Raji (cell line): Measurements from ENCODE around the gene ASCL2.

ENCODE experiments used
- POLR2A ChIP-seq: IDR thresholded peaks from 2 replicates; pipeline ENCODE4 v1.6.1; 2011; ENCODE audit warnings: low read depth, low read length, control low read depth; ENCODE audit not compliant: insufficient read depth

The ASCL2 gene, protein sequence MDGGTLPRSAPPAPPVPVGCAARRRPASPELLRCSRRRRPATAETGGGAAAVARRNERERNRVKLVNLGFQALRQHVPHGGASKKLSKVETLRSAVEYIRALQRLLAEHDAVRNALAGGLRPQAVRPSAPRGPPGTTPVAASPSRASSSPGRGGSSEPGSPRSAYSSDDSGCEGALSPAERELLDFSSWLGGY

DNA sequence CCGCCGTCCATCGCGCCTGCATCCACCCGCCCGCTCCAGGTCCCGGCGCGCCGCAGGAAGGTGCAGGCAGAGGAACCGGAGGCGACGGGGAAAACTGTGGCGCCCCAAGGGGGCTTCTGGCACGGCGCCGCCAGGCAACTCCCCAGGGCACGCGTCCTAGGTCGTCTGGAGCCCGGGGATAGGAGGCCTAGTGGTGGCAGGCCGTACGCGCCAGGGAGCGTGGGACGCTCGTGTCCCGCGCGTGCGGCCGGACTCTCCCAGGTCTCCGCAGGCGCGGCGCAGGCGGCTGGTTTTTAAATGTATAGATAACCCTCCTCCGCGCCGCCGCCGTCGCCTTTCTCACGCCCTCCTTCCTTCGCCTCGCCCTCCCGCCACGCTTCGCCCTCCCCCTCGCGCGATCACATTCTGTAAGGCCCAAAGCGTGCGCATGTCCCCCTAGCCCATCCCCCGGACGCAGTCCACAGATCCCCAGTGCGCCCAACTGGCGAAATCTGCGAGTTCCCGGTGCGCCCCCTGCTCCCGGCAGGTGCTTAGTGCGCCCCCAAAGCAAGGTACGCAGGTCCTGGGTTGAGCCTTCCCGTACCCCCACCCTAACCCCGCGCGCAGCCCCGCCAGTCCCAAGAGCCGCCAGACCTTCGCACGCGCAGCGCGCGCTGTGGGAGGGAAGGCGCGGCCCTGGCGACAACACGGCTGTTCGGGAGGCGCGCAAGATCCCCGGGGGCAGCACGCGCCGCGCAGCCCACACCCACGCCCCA is at the start of gene ASCL2:
ASCL2 (minus strand) TSS at position 267 of the 755 bp plus-strand sequence; CDS start at position 11, 256 bp downstream.
- no peak for TF ChIP-seq POLR2A

GRCh38 chr11:2319791-2320472 is 49.5 kb upstream of the ASCL2 start:
- no peak for TF ChIP-seq POLR2A

GRCh38 chr11:2318707-2319106 is 48.3 kb upstream of the ASCL2 start:
- TF ChIP-seq POLR2A = no peak

- TF ChIP-seq POLR2A = no peak
Measured at GRCh38 chr11:2318123-2318522, 47.7 kb upstream of the ASCL2 start.

DNA sequence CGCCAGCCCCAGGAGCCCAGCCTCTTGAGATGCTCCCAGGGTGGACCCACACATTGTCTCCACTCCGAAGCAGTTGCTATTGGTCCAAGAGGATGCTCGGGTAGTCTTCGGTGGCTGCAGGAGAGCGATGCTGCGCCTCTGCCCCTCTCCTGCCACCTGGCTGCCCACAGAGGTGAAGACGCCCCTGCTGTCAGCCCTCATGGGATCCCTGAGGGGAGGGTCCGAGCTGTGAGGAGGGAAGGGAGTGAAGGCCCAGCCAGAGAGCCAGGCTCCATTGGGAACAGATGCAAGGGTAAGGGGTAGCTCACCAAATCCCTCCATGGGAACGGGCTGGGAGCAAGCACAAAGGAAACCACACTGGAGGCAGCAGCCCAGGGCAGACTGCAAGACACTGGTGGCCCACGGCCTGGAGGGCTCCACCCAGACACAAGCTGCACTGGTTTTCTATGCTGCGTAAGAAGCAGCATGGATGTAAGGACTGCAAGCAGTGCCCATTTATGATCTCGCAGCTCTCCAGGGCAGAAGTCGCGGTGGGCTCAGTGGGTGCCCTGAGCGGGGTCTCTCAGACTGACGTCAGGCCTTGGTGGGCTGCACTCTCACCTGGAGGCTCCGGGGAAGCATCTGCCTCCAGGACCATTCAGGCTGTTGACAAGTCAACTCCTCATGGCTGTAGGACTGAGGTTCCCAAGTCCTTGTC is 47.1 kb upstream of the ASCL2 start:
- TF ChIP-seq POLR2A = no peak

DNA sequence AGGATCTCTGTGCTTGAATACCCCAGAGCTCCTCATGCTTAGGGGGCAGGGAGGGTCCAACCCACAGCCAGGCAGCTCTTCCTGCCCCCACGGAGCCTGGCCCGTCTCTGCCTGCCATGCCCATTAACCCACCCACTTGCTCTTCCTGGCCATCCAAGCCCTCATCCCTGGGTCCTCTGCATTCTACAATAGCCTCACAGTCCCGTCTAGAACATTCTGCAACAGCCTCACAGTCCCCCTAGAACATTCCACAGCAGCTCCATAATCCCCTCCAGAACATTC is 46.5 kb upstream of the ASCL2 start:
- TF ChIP-seq POLR2A = no peak

GRCh38 chr11:2316169-2316962 is 46.0 kb upstream of the ASCL2 start:
- no peak for TF ChIP-seq POLR2A

- TF ChIP-seq POLR2A = no peak
Measured at GRCh38 chr11:2315395-2316168, 45.2 kb upstream of the ASCL2 start.

- no peak for TF ChIP-seq POLR2A
Measured at GRCh38 chr11:2314525-2315394, 44.4 kb upstream of the ASCL2 start.

GRCh38 chr11:2314136-2314524 is 43.7 kb upstream of the ASCL2 start:
- no peak for TF ChIP-seq POLR2A

DNA sequence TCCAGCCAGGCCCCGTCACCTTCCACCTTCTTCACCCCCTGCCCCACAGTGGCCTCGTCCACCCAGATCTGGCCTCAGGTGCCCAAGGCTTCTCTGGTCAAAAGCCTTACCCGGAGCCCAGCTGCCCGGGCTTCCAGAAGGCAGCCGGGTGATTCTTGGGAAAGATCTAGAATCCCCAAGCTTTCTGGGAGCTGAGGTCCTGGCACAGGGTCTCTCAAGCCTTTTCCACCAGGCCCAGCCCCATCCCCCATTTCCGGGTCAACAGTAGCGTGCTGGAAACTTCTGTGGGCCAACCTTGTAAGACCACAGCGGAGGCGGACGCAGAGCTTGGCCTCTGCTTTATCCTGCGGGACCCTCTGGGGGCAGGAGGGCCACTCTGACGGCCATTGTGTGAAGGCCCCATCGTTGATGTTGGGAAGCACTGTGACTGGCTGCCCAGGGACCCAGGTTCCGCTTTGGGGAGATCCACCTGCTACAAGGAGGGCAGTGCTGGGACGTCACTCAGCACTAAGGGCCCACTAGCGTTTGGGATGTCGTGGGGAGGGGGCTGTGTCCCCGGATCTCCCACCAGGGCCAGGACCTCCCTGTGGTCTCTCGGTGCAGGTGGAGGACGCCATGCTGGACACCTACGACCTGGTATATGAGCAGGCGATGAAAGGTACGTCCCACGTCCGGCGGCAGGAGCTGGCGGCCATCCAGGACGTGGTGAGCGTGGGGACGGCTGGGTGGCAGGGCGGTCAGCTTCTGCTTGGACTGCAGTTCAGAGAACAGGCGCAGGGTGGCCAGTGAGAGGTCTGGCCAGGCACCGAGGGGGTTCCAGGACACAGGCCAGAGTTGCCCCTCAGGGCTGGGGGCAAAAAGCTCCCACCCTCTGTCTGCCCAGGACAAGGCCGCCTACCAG is 42.9 kb upstream of the ASCL2 start:
- no peak for TF ChIP-seq POLR2A
